ENCODE results near the gene EMC6.

DNA sequence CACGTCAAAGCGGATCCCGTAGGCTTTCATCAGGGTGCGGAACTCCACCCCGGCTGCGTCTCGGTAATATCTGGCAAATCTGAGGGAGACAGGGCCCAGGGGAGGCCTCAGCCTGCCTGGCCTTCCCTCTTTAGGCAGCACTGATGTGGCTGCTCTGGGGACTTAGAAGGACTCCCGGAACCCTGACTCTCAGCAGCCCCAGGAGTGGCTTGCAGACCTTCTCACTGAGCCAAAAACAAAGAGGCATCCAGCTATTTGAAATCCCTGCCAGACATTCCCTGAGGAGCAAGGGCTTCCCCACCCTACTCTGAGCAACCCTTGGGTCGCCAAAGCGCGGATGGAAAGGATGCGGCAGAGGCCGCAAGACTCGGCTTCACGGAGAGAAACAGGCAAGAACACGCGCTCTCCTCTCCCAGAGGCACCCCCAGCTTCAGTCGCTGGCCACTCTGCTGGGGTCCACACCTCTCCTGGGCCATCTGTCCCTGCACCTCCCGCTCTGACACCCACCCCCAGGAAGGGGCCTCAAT lies 19.5 kb downstream of the EMC6 start:
- TF ChIP-seq, protein P1, sequence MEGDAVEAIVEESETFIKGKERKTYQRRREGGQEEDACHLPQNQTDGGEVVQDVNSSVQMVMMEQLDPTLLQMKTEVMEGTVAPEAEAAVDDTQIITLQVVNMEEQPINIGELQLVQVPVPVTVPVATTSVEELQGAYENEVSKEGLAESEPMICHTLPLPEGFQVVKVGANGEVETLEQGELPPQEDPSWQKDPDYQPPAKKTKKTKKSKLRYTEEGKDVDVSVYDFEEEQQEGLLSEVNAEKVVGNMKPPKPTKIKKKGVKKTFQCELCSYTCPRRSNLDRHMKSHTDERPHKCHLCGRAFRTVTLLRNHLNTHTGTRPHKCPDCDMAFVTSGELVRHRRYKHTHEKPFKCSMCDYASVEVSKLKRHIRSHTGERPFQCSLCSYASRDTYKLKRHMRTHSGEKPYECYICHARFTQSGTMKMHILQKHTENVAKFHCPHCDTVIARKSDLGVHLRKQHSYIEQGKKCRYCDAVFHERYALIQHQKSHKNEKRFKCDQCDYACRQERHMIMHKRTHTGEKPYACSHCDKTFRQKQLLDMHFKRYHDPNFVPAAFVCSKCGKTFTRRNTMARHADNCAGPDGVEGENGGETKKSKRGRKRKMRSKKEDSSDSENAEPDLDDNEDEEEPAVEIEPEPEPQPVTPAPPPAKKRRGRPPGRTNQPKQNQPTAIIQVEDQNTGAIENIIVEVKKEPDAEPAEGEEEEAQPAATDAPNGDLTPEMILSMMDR (IDR thresholded peaks at IDR 0.05): no peak
- TF ChIP-seq POLR2A (IDR thresholded peaks at IDR 0.05): no peak
